ENCODE data around the gene MARK3. TPM values are rescaled to one million over a fixed set of nuclear protein-coding genes. Genes with fewer than 3 reads are reported as not detected.

Gene MARK3
- total RNA-seq, 2 donors from 2014 or later = 87.2 to 147 TPM

- ATAC-seq (no peak), DNase-seq (peak in 1 of 4 donors; percentile 38)
- H3K4me3 ChIP-seq = no peak overlapping the region
- WGBS, 2 donors = 70 to 90% methylated on average over 3 of the region's 3 CpGs
- H3K36me3 ChIP-seq (replicated peaks in 1 of 2; ENCODE audit: insufficient read depth in 1 of 2, low read depth in 2 of 2) = no peaks in the 10 kb centered on the region
- H3K27ac ChIP-seq = no peak overlapping the region
- intact Hi-C loops (cut with DNase I) = no loop called here
- H3K9me3 ChIP-seq = no peaks in the 10 kb centered on the region
- peaks cover 23% of the 10 kb centered on the region for H3K4me1 ChIP-seq
- TF ChIP-seq POLR2A (IDR thresholded peaks at IDR 0.05) = no peak
- no peak for TF ChIP-seq CTCF (IDR thresholded peaks at IDR 0.05)
- no peaks in the 10 kb centered on the region for H3K27me3 ChIP-seq
Observed at GRCh38 chr14:103418481-103418818, 33.2 kb downstream of the MARK3 start.

- no peak overlapping the region for H3K4me3 ChIP-seq
- intact Hi-C loops (cut with DNase I) = no loop called here
- WGBS, 2 donors = 83 to 98% methylated on average over 3 of the region's 3 CpGs
- DNase-seq = no peak
- TF ChIP-seq CTCF (IDR thresholded peaks at IDR 0.05) (no peak), POLR2A (IDR thresholded peaks at IDR 0.05) (no peak)
- H3K27ac ChIP-seq = no peak overlapping the region
- H3K9me3 ChIP-seq = no peaks in the 10 kb centered on the region
- no peak for ATAC-seq
- H3K27me3 ChIP-seq = no peaks in the 10 kb centered on the region
- peaks cover 23% of the 10 kb centered on the region for H3K4me1 ChIP-seq
- no peaks in the 10 kb centered on the region for H3K36me3 ChIP-seq (replicated peaks in 1 of 2; ENCODE audit: insufficient read depth in 1 of 2, low read depth in 2 of 2)
Observed at GRCh38 chr14:103421556-103421955, 36.3 kb downstream of the MARK3 start.

GRCh38 chr14:103423050-103423461 lies 37.8 kb downstream of the MARK3 start:
- Histone ChIP-seq H3K36me3 (replicated peaks in 1 of 2; ENCODE audit: insufficient read depth in 1 of 2, low read depth in 2 of 2) (no peaks in the 10 kb centered on the region), H3K9me3 (no peaks in the 10 kb centered on the region), H3K4me1 (peaks cover 31% of the 10 kb centered on the region), H3K4me3 (no peak overlapping the region), H3K27ac (no peak overlapping the region), H3K27me3 (no peaks in the 10 kb centered on the region)
- TF ChIP-seq POLR2A (IDR thresholded peaks at IDR 0.05) = no peak
- no peak for TF ChIP-seq CTCF (IDR thresholded peaks at IDR 0.05)
- no peak for ATAC-seq
- no peak for DNase-seq
- 75 to 83% methylated on average over 1 of the region's 1 CpG for WGBS, 2 donors
- intact Hi-C loops (cut with DNase I) = no loop called here

- intact Hi-C loops (cut with DNase I) = no loop called here
- H3K4me1 ChIP-seq = peaks cover 22% of the 10 kb centered on the region
- DNase-seq (peak in 1 of 4 donors; percentile 25), ATAC-seq (no peak)
- WGBS, 2 donors = 71 to 78% methylated on average over 3 of the region's 3 CpGs
- no peak for TF ChIP-seq POLR2A (IDR thresholded peaks at IDR 0.05)
- H3K4me3 ChIP-seq = no peak overlapping the region
- H3K9me3 ChIP-seq = no peaks in the 10 kb centered on the region
- H3K27me3 ChIP-seq = no peaks in the 10 kb centered on the region
- H3K36me3 ChIP-seq (replicated peaks in 1 of 2; ENCODE audit: insufficient read depth in 1 of 2, low read depth in 2 of 2) = no peaks in the 10 kb centered on the region
- peak overlapping the region in 1 of 4 donors; percentile 10 for H3K27ac ChIP-seq
Observed at GRCh38 chr14:103427485-103428443, 42.5 kb downstream of the MARK3 start.

GRCh38 chr14:103428723-103429556 lies 43.7 kb downstream of the MARK3 start:
- no peaks in the 10 kb centered on the region for H3K9me3 ChIP-seq
- ATAC-seq (no peak), DNase-seq (no peak)
- intact Hi-C loops (cut with DNase I) = no loop called here
- no peaks in the 10 kb centered on the region for H3K36me3 ChIP-seq (replicated peaks in 1 of 2; ENCODE audit: insufficient read depth in 1 of 2, low read depth in 2 of 2)
- no peaks in the 10 kb centered on the region for H3K27me3 ChIP-seq
- H3K4me1 ChIP-seq = peaks cover 20% of the 10 kb centered on the region
- no peak overlapping the region for H3K4me3 ChIP-seq
- no peak for TF ChIP-seq POLR2A (IDR thresholded peaks at IDR 0.05)
- TF ChIP-seq CTCF (IDR thresholded peaks at IDR 0.05) = no peak
- 50 to 58% methylated on average over 3 of the region's 3 CpGs for WGBS, 2 donors
- peak overlapping the region in 2 of 4 donors; percentile 4 to 6 for H3K27ac ChIP-seq
